ENCODE data around the gene CDC14A. TPM values are rescaled to one million over a fixed set of nuclear protein-coding genes. Genes with fewer than 3 reads are reported as not detected.

Gene CDC14A
- total RNA-seq, 4 donors from 2014 or later, result 6.6 to 12.2 (median 7.4) TPM

DNA sequence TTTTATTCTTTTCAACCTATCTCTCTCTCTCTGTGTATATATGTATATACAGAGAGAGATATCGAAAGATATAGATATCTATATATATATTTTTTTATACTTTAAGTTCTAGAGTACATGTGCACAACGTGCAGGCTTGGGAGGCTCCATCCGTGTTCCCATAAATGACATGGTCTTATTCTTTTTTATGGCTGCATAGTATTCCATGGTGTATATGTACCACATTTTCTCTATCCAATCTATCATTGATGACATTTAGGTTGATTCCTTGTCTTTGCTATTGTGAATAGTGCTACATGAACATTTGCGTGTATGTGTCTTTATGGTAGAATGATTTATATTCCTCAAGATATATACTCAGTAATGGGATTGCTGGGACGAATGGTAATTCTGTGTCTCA, 130.4 kb downstream of the CDC14A start:
- Histone ChIP-seq H3K9me3 (no peaks in the 10 kb centered on the region), H3K27ac (replicated peaks in 1 of 4) (no peak overlapping the region), H3K4me3 (no peak overlapping the region), H3K36me3 (peaks cover 0 to 15% (median 6%) of the 10 kb centered on the region in 4 donors), H3K27me3 (no peaks in the 10 kb centered on the region), H3K4me1 (no peaks in the 10 kb centered on the region)
- intact Hi-C loops (cut with DNase I), result no loop called here
- TF ChIP-seq POLR2AphosphoS5 (IDR thresholded peaks at IDR 0.05) (no peak), EP300 (IDR thresholded peaks at IDR 0.05) (no peak), POLR2A (IDR thresholded peaks at IDR 0.05; ENCODE audit: low read depth) (no peak)
- TF ChIP-seq, protein P1, sequence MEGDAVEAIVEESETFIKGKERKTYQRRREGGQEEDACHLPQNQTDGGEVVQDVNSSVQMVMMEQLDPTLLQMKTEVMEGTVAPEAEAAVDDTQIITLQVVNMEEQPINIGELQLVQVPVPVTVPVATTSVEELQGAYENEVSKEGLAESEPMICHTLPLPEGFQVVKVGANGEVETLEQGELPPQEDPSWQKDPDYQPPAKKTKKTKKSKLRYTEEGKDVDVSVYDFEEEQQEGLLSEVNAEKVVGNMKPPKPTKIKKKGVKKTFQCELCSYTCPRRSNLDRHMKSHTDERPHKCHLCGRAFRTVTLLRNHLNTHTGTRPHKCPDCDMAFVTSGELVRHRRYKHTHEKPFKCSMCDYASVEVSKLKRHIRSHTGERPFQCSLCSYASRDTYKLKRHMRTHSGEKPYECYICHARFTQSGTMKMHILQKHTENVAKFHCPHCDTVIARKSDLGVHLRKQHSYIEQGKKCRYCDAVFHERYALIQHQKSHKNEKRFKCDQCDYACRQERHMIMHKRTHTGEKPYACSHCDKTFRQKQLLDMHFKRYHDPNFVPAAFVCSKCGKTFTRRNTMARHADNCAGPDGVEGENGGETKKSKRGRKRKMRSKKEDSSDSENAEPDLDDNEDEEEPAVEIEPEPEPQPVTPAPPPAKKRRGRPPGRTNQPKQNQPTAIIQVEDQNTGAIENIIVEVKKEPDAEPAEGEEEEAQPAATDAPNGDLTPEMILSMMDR (IDR thresholded peaks at IDR 0.05), result no peak
- DNase-seq (ENCODE audit: extremely low spot score), result no peak
- 98% methylated on average over 5 of the region's 5 CpGs for WGBS

DNA sequence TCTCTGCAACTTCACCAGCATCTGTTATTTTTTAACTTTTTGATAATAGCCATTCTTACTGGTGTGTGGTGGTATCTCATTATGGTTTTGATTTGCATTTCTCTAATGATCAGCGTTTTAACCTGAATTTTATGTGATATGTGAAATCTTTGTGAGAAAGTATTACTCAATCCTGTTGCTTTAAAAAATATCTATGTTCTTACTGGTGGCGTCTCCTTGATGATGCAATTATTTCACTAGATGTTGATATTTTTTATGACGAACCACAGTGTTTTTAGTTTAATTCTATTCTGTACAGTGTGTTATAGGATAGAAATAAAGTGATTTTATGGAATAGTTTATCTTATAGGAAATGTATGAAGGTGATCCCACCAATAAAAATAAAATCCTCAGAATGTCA, 130.9 kb downstream of the CDC14A start:
- 78% methylated on average over 3 of the region's 3 CpGs for WGBS
- intact Hi-C loops (cut with DNase I), result no loop called here
- no peak overlapping the region for H3K27ac ChIP-seq (replicated peaks in 1 of 4)

DNA sequence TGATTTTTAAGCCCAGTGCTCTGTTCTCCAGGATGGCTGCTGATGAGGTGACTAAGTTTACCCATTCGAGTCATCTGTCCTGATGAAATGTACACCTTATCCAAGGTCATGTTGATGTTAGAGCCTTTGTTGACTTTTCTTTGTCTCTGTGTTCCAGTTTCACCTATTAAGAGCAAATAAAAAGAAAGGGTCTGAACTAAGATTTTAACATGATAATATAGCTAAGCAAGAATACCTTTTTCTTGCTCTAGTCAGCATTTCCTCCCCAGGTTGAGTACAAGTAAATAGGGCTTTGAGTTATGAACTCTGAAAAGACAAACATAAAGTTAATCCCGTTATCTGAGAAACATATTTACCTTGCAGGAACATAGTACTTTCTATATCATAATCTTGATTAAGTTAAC, 133.6 kb downstream of the CDC14A start:
- TF ChIP-seq EP300 (IDR thresholded peaks at IDR 0.05) (no peak), POLR2AphosphoS5 (IDR thresholded peaks at IDR 0.05) (no peak), POLR2A (IDR thresholded peaks at IDR 0.05; ENCODE audit: low read depth) (no peak)
- TF ChIP-seq, protein P1 (IDR thresholded peaks at IDR 0.05), result no peak
- no peak for DNase-seq (ENCODE audit: extremely low spot score)
- H3K36me3 ChIP-seq, result peaks cover 0 to 19% (median 6%) of the 10 kb centered on the region in 4 donors
- no peaks in the 10 kb centered on the region for H3K4me1 ChIP-seq
- no peak overlapping the region for H3K4me3 ChIP-seq
- intact Hi-C loops (cut with DNase I), result no loop called here
- no peaks in the 10 kb centered on the region for H3K27me3 ChIP-seq
- no peaks in the 10 kb centered on the region for H3K9me3 ChIP-seq
- 81% methylated on average over 2 of the region's 2 CpGs for WGBS
- H3K27ac ChIP-seq (replicated peaks in 1 of 4), result no peak overlapping the region

More for the DNA sequence above, 130.9 kb downstream of the CDC14A start:
- TF ChIP-seq EP300 (IDR thresholded peaks at IDR 0.05), result no peak
- TF ChIP-seq, protein P1 (IDR thresholded peaks at IDR 0.05), result no peak
- no peak for TF ChIP-seq POLR2AphosphoS5 (IDR thresholded peaks at IDR 0.05)
- no peak for TF ChIP-seq POLR2A (IDR thresholded peaks at IDR 0.05; ENCODE audit: low read depth)
- no peaks in the 10 kb centered on the region for H3K9me3 ChIP-seq
- H3K4me1 ChIP-seq, result no peaks in the 10 kb centered on the region
- H3K36me3 ChIP-seq, result peaks cover 0 to 15% (median 6%) of the 10 kb centered on the region in 4 donors
- H3K27me3 ChIP-seq, result no peaks in the 10 kb centered on the region
- no peak for DNase-seq (ENCODE audit: extremely low spot score)
- H3K4me3 ChIP-seq, result no peak overlapping the region

DNA sequence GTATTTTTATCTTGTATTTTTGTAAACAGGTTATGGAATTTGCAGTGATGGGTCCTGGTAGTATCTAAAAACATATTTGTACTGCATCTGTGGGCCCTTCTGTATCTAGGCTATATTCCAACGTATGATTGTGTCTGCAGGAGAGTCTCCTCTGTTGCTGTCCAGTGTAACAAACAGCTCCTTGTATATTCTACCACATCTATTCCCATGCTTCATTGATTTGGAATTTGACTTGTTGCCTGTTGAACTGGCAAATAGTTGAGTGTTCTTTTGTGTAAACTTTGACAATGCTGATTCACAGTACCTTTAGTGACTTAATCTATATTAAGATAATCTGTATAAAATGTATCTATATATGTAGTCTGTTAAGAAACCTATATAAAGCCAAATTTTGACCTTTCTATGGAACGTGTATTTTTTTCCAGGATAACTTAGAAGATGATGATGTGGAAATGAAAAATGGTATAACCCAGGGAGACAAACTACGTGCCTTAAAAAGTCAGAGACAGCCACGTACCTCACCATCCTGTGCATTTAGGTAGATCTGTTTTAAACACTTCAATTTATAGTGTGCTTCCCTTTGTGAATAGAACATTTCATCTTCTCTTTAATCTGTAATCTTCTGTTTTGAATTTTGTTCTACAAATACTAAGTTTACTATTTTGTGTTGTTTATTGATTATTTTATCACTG, 142.2 kb downstream of the CDC14A start:
- TF ChIP-seq EP300 (IDR thresholded peaks at IDR 0.05), result no peak
- TF ChIP-seq POLR2AphosphoS5 (IDR thresholded peaks at IDR 0.05), result no peak
- TF ChIP-seq POLR2A (IDR thresholded peaks at IDR 0.05; ENCODE audit: low read depth), result no peak
- TF ChIP-seq, protein P1 (IDR thresholded peaks at IDR 0.05), result no peak
- Histone ChIP-seq H3K36me3 (peaks cover 16 to 47% (median 26%) of the 10 kb centered on the region in 4 donors), H3K4me3 (no peak overlapping the region), H3K4me1 (no peaks in the 10 kb centered on the region), H3K27me3 (no peaks in the 10 kb centered on the region), H3K27ac (replicated peaks in 1 of 4) (no peak overlapping the region), H3K9me3 (no peaks in the 10 kb centered on the region)
- intact Hi-C loops (cut with DNase I), result no loop called here
- no peak for DNase-seq (ENCODE audit: extremely low spot score)
- whole genome bisulfite sequencing, result 93% methylated on average over 4 of the region's 4 CpGs
